Stimulated activated CD8-positive, alpha-beta memory T cell treated with anti-CD3 and anti-CD28 coated beads, Interleukin-4, amount 100 ng/mL, for 1 hour (primary cell): Measurements from ENCODE around the gene ZNF598.
A peak's percentile ranks its signal among the peaks of the same experiment; 100 is the strongest.
"Not testable (repeated sequence)": the region's sequence is repeated elsewhere in the genome, so short reads cannot be mapped to it uniquely, and the experiment has no call there.

ENCODE experiments used
- DNase-seq, 2 donors: peaks; one replicate each; pipeline ENCODE4 v3.0.0-alpha.2; 2020; ENCODE audit warnings: low read depth in 2 of 2, low spot score in 1 of 2

Gene ZNF598

GRCh38 chr16:2028620-2029220 lies 19.1 kb upstream of the ZNF598 start:
- DNase-seq: no peak

GRCh38 chr16:2028146-2028545 lies 18.5 kb upstream of the ZNF598 start:
- DNase-seq: no peak

- DNase-seq: no peak
Observed at GRCh38 chr16:2027024-2028010, 17.7 kb upstream of the ZNF598 start.

GRCh38 chr16:2026461-2027023 lies 16.9 kb upstream of the ZNF598 start, which contains the start of gene NHERF2:
Gene NHERF2, plus strand, starts transcription at chr16:2026902. Its CDS starts 104 bp downstream, at chr16:2027006.
- DNase-seq: no peak

GRCh38 chr16:2025878-2026460 lies 16.3 kb upstream of the ZNF598 start:
- DNase-seq: no peak

GRCh38 chr16:2025251-2025650 lies 15.6 kb upstream of the ZNF598 start:
- no peak for DNase-seq

- no peak for DNase-seq
Observed at GRCh38 chr16:2024032-2024420, 14.4 kb upstream of the ZNF598 start.

- DNase-seq: peak; percentile 92 to 95
Observed at GRCh38 chr16:2023092-2024031, 13.7 kb upstream of the ZNF598 start.

GRCh38 chr16:2022723-2023091 lies 13.1 kb upstream of the ZNF598 start:
- DNase-seq: no peak

- no peak for DNase-seq
Observed at GRCh38 chr16:2019921-2020831, 10.6 kb upstream of the ZNF598 start.

- no peak for DNase-seq
Observed at GRCh38 chr16:2019518-2019920, 9.9 kb upstream of the ZNF598 start, which contains the start of gene NPW. Gene NPW, plus strand, starts transcription at chr16:2019785.

GRCh38 chr16:2016407-2016922 lies 6.8 kb upstream of the ZNF598 start:
- DNase-seq: no peak

GRCh38 chr16:2015947-2016208 lies 6.3 kb upstream of the ZNF598 start:
- no peak for DNase-seq

GRCh38 chr16:2015117-2015946 lies 5.7 kb upstream of the ZNF598 start:
- no peak for DNase-seq

GRCh38 chr16:2013527-2013926 lies 3.9 kb upstream of the ZNF598 start:
- no peak for DNase-seq

- DNase-seq: not testable (repeated sequence)
Observed at GRCh38 chr16:2011726-2012125, 2.1 kb upstream of the ZNF598 start.

GRCh38 chr16:2009164-2009711 lies 383 bp downstream of the ZNF598 start:
- no peak for DNase-seq

- no peak for DNase-seq
Observed at GRCh38 chr16:2008631-2009163, 924 bp downstream of the ZNF598 start.
